ENCODE measurements around the gene MED26.
"Not testable (repeated sequence)": the region's sequence is repeated elsewhere in the genome, so short reads cannot be mapped to it uniquely, and the experiment has no call there.

- not testable (repeated sequence) for TF ChIP-seq POLR2A (IDR thresholded peaks at IDR 0.05; ENCODE audit: low read length); GATA1 (IDR thresholded peaks at IDR 0.05; ENCODE audit: low read depth, low read length)
Measured at GRCh38 chr19:16551902-16552301, 76.1 kb downstream of the MED26 start.

Measured in erythroblast (primary cell).